Stimulated activated CD8-positive, alpha-beta memory T cell treated with anti-CD3 and anti-CD28 coated beads, Interleukin-4, amount 100 ng/mL, for 48 hours (primary cell): ENCODE results near the gene FADS2.

ENCODE experiments used
- DNase-seq: peaks from one replicate; pipeline ENCODE4 v3.0.0-alpha.2; 2020

Gene FADS2

DNA sequence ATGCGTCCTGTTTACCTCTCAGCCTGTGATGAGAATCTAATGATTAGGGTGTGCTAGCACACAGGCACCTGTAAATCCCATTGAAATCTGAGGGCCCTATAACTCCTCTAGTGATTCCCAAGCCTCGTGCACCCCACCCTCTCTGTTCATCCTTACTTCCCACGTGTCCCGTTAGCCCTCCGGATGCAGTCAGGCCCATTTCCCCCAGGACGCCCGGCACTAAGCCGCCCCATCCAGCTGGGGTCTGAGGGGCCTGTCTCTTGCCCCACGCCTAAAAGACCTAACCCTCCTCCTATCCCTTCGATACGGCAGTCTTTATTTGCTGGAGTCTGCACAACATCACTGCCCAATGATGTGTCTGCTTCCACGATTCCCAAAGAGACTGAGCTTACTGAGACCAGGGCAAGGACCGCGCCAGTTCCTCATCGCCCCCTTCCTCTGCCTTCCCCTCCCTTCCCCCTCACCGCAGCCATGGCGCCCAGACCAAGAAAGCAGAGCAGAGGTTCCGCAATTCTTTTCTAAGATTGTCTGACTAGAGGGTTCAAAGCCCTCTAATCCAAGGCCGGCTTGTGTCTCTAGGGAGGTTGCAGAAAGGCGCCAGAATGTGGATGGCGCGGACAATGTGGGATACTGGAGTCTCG, 1.1 kb upstream of the FADS2 start:
- no peak for DNase-seq

GRCh38 chr11:61828379-61828628, 204 bp downstream of the FADS2 start:
- DNase-seq: no peak

GRCh38 chr11:61828629-61829407, 718 bp downstream of the FADS2 start:
- peak; percentile 66 for DNase-seq

DNA sequence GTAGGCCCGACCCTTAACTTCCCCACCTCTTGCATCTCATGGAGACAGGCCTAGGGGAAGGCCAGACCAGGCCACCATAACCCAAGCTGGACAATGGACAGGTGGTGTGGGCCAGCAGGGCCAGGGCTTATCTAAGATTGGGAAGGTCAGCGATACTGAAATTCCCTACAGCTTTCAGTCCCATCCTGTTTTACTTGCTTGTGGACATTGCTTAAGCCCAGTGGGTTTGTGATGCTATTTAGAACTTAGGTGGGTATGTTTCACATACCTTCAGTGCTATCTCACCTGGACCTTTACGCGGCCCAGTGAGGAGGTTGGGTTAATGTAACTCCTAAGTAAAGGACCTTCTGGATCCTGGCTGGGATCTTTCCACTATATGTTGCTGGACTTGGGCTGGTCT, 1.7 kb downstream of the FADS2 start:
- DNase-seq: no peak

- DNase-seq: no peak
These were observed 2.4 kb downstream of the FADS2 start for GRCh38 chr11:61830237-61831105.

GRCh38 chr11:61832207-61832606, 4.1 kb downstream of the FADS2 start:
- DNase-seq: no peak

GRCh38 chr11:61832754-61833153, 4.7 kb downstream of the FADS2 start:
- no peak for DNase-seq

- no peak for DNase-seq
These were observed 5.4 kb downstream of the FADS2 start for GRCh38 chr11:61833471-61833870.

- DNase-seq: no peak
These were observed 5.8 kb downstream of the FADS2 start for GRCh38 chr11:61833926-61834277.

- peak; percentile 64 for DNase-seq
These were observed 6.4 kb downstream of the FADS2 start for GRCh38 chr11:61834278-61835048.

DNA sequence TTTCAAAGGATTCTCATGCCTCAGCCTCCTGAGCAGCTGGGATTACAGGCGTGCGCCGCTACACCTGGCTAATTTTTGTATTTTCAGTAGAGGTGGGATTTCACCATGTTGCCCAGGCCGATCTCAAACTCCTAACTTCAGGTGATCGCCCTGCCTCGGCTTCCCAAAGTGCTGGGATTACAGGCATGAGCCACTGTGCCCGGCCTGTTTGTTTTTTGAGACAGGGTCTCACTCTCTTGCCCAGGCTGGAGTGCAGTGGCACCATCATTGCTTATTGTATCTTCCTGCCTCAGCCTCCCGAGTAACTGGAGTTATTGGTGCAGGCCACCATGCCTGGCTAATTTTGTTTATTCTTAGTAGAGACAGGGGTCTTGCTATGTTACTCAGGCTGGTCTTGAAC, 8.1 kb downstream of the FADS2 start:
- no peak for DNase-seq

DNA sequence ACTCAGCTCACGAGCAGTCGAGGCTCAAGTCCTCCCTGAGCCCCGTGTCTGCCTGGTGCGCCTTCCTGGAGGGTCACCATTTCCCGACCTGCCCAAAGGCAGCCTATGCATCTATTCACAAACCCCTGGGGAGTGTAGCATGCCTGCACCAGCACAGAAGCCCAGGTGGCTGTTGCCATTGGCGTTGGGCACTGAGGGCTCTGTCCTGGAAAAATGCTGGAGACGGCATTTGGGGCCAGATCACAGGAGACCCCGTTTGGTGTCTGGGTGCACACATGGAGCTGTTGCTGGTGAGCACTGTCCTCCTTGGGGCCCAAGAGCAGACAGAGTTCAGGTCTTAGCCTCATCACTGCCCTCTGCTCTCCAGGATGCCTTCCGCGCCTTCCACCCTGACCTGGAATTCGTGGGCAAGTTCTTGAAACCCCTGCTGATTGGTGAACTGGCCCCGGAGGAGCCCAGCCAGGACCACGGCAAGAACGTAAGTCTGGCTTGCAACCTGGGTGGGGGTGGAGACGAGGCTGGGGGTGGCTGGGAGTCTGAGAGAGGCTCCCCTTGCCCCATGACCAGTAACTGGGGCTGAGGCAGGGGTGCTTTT, 9.4 kb downstream of the FADS2 start:
- DNase-seq: no peak

- no peak for DNase-seq
These were observed 10.4 kb downstream of the FADS2 start for GRCh38 chr11:61838501-61838900.

DNA sequence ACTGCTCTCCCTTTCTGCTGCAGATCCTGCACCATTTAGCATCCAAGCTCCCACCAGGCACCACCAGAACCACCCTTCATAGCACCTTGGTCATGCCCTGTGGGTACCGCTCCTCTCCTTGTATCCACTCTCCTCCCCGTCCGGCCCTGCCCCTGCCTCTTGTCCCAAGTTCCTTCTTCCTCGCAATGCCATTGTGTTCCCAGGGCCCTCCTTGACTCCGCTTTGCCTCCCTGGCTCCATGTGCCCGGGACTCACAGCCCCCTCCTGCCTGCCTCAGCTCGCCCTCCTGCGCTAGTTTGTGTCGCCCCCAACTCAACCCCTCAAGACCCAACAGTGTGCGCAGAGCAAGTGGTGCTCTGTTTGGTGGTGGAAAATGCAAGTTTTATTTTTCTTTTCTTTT, 10.8 kb downstream of the FADS2 start:
- DNase-seq: no peak

DNA sequence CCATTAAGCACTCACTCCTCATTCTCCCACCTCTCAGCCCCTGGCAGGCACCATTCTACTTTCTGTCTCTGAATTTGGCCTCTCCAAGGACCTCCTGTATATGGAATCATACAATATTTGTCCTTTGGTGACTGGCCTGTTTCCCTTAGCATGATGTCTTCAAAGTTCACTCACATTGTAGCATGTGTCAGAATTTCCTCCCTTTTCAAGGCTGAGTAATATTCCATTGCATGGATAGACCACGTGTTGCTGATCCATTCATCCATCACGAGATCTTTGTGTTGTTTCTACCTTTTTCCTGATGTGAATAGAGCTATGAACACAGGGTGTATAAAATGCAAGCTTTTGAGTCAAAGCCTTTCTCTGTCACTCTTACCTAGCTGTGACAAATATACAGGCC, 11.6 kb downstream of the FADS2 start:
- DNase-seq: no peak

DNA sequence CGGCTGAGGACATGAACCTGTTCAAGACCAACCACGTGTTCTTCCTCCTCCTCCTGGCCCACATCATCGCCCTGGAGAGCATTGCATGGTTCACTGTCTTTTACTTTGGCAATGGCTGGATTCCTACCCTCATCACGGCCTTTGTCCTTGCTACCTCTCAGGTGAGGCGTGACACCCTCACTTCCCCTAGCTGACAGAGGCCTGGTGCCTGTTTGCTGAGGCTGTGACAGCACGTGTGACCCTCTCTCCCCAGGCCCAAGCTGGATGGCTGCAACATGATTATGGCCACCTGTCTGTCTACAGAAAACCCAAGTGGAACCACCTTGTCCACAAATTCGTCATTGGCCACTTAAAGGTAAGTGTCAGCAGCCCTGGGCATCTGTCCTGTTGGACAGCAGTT, 12.3 kb downstream of the FADS2 start:
- DNase-seq: no peak

GRCh38 chr11:61841636-61842527, 13.8 kb downstream of the FADS2 start:
- DNase-seq: no peak

GRCh38 chr11:61842528-61842820, 14.4 kb downstream of the FADS2 start:
- no peak for DNase-seq

DNA sequence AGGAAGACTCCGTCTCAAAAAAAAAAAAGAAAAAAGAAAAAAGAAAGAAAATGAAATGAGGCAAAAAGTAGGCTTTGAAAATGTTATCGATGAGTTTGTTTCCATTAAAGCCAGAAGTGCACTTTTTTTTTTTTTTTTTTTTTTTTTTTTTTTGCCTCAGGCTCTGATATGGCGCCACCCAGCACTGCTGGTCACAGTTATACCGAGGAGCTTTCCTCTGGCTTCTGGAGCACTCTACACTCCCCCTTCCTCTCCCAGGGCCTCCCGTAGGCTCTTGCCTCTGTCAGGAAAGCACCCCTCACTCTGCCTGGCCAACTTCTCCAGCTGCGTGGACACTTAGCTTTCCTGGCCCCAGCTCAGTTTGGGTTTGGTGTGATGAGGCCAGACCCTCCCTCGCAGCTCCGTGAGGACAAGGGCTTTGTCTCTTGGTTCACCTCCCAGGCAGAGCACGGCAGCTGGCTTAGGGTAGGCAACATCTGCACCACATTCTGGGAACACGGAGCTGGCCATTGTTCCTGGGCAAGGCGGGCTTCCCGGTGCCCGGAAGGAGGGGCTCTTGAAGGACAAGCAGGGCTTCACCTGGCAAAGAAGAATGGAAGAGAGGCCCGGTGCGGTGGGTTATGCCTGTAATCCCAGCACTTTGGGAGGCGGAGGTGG, 16.9 kb downstream of the FADS2 start:
- DNase-seq: no peak

- no peak for DNase-seq
These were observed 18.4 kb downstream of the FADS2 start for GRCh38 chr11:61846362-61847020.
